ENCODE measurements around the gene RLIM. TPM values are rescaled to one million over a fixed set of nuclear protein-coding genes. Genes with fewer than 3 reads are reported as not detected.
A peak's percentile ranks its signal among the peaks of the same experiment; 100 is the strongest.

Gene RLIM
- total and polyA plus RNA-seq, 2 experiments from 2014 or later: 10.6 to 32.0 TPM

GRCh38 chrX:74535408-74536151 lies 78.8 kb downstream of the RLIM start:
- DNase-seq (ENCODE audit: low read depth in 1 of 2, low spot score in 1 of 2): peak; percentile 61 to 75
- no peaks in the 10 kb centered on the region for H3K9me3 ChIP-seq (ENCODE audit: low read depth)
- no peaks in the 10 kb centered on the region for H3K4me1 ChIP-seq (ENCODE audit: low read depth)
- no peaks in the 10 kb centered on the region for H3K27me3 ChIP-seq
- TF ChIP-seq, protein P1, sequence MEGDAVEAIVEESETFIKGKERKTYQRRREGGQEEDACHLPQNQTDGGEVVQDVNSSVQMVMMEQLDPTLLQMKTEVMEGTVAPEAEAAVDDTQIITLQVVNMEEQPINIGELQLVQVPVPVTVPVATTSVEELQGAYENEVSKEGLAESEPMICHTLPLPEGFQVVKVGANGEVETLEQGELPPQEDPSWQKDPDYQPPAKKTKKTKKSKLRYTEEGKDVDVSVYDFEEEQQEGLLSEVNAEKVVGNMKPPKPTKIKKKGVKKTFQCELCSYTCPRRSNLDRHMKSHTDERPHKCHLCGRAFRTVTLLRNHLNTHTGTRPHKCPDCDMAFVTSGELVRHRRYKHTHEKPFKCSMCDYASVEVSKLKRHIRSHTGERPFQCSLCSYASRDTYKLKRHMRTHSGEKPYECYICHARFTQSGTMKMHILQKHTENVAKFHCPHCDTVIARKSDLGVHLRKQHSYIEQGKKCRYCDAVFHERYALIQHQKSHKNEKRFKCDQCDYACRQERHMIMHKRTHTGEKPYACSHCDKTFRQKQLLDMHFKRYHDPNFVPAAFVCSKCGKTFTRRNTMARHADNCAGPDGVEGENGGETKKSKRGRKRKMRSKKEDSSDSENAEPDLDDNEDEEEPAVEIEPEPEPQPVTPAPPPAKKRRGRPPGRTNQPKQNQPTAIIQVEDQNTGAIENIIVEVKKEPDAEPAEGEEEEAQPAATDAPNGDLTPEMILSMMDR (IDR thresholded peaks at IDR 0.05; ENCODE audit: low read depth, low read length): peak; percentile 49
- H3K4me3 ChIP-seq: peak overlapping the region; percentile 28
- peak overlapping the region; percentile 22 for H3K27ac ChIP-seq
- H3K36me3 ChIP-seq: no peaks in the 10 kb centered on the region

Other genes starting within 250 kb of the RLIM start
- gene SLC16A2, start 193.1 kb downstream of the RLIM start, total RNA-seq: 8.5 and 14.5 TPM in 2 replicates
- 8.7 and 11.8 TPM in 2 replicates for gene SLC16A2, start 193.1 kb downstream of the RLIM start, polyA plus RNA-seq